GM19035 (cell line): ENCODE results near the gene IFITM2.
"Not testable (repeated sequence)": the region's sequence is repeated elsewhere in the genome, so short reads cannot be mapped to it uniquely, and the experiment has no call there.

Experiments used
- ATAC-seq: cut with Tn5 transposase; IDR thresholded peaks from one replicate; pipeline ENCODE4 v1.9.1; 2021; ENCODE audit not compliant: unreplicated experiment

The IFITM2 gene

GRCh38 chr11:281486-282161 is 26.0 kb upstream of the IFITM2 start:
- no peak for ATAC-seq

- ATAC-seq = no peak
Observed at GRCh38 chr11:282171-282570, 25.4 kb upstream of the IFITM2 start.

DNA sequence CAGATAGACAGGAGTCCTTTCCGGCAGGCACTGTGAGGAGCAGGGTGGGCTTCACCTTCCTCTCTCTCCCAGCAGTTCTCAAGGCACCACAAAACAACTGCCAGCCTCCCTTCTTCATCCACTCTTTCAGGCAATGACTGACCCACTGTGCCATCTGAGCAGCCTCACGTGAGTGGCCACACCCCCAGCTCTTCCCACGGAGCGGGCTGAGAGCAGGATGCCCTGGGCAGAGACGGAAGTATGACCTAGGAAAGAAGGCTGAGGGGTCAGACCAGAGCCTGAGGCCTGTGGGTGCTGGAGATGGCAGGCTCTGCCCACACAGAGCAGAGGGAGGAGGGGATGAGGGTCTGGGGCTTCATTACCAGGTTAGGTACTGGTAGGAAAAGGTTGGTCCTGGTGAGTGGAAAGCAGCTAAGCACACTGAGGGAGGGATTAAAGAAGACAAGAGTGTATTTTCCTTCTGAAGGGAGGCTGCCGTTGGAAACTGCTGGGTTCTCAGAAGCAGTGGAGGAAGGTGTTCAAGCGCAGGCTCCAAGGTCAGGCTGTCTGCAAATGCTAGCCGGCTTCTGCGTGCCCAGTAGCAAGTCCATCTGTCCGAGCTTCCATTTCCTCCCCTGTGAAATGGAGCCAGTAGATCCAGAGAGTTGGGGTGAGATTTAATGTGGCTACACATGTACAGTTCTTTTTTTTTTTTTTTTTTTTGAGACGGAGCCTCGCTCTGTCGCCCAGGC is 24.8 kb upstream of the IFITM2 start:
- no peak for ATAC-seq

DNA sequence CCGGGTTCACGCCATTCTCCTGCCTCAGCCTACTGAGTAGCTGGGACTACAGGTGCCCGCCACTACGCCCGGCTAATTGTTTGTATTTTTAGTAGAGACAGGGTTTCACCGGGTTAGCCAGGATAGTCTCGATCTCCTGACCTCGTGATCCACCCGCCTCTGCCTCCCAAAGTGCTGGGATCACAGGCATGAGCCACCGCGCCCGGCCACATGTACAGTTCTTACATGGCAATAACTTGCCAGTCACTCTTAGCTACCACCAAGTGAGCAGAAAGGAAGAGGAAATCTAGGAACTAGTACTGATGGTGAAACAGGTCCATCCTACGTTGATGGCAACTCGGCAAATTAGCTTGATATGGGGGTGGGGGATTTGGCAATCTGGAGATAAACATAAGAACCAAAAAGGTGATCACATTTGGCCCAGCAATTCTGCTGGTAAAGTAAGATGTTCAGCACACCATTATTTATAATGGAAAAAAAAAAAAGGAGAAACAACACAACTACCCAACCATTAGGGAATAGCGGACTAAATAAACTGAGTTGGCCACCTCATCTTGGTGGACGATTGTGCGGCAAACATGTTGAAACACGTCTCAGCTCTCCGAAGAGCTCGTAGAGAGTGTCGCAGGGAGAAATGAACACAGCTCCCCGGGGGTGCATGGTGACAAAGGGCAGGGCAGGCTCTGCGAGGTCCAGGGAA is 24.1 kb upstream of the IFITM2 start:
- ATAC-seq = no peak

DNA sequence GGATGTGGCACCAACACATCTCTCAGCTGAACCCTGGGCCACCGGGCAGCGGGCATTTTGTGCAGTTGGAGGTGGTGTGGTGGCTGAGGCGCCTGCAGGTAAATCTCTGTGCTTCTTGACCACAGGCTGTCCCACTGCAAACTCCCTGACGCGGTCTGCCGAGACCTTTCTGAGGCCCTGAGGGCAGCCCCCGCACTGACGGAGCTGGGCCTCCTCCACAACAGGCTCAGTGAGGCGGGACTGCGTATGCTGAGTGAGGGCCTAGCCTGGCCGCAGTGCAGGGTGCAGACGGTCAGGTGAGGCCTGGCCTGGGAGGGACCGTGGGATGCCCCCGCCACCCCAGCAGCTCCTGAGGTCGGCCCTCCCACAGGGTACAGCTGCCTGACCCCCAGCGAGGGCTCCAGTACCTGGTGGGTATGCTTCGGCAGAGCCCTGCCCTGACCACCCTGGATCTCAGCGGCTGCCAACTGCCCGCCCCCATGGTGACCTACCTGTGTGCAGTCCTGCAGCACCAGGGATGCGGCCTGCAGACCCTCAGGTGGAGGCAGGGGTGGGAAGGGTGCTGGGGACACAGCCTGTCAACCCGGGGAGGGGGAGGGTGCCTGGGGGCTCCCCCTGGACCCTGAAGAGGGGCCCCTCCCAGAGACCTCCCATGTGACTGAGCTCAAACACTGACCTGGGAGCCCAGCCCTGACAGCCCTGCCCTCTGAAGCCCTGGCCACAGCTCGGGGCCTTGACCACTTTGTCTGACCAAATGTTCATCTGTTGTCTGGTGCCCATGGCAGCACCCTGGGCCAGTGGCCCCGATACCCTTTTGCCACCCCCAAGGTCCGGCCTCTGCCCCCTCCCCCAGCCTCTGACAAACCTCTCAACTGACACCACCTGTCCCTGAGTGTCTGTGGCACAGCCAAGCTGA is 23.3 kb upstream of the IFITM2 start:
- no peak for ATAC-seq

DNA sequence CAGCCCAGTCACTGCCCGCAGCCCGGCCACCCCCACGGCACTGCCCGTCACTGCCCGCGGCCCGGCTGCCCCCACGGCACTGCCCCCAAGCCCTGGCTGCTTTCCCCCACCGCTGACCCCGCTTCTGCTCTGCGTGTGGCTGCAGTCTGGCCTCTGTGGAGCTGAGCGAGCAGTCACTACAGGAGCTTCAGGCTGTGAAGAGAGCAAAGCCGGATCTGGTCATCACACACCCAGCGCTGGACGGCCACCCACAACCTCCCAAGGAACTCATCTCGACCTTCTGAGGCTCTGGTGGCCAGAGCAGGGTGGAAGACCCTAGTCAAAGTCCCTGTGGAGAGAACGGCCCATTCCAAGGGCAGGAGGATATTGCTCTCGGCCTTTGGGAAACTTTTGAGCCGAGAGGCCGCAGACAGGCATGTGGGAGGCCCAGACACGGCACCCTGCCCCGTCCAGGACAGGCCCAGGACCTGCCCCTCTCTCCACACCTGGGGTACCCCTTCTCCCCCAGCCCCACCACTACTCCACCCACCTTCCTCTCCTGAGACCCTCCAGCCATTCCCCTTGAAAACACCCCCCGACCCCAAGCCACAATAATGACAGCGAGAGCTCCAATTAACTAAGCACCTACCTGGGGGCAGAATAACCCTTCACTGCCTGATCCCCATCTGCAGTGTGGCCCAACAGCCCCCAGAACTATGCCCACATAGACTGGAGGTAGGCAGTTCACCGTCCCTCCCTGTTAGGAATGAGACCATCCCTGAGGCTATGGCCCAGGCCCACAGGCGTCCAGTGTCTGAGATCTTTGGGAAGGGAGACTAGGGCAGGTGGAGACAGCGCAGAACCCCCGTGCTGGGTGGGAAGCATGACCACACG is 22.4 kb upstream of the IFITM2 start:
- no peak for ATAC-seq

GRCh38 chr11:285894-286220 is 21.8 kb upstream of the IFITM2 start:
- no peak for ATAC-seq

- not testable (repeated sequence) for ATAC-seq
Observed at GRCh38 chr11:286977-287820, 20.4 kb upstream of the IFITM2 start.

DNA sequence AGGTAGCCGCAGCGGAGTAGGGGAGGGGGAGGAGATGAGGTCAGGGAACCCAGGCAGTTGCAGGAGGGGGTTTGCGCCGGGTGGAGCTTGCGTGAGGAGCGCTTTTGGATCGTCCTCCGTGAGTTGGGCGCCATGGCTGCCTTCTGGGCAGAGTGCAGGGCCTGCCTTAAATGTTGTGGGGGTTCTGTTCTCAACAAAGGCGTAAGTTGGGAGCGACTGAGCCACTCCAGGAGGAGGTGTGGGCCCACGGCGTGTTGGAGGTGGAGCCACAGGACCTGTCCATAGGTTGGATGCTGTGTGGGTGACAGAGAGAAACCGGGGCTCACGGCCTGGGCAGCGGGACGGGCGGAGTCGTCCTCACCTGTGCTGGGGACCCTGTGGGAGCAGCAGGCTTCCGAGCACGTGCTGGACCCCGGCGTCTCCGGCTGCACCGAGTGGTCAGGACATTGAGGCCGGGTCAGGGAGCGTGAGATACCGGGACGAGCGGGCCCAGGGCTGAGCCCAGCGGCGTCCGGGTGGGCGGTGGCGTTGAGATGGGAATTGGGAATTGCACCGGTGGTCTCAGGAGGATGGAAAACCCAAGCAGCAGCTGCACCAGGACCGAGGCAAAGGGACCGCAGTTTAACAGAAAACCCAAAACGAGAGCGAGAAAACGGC is 19.7 kb upstream of the IFITM2 start:
- no peak for ATAC-seq

- peak; percentile 59 for ATAC-seq
Observed at GRCh38 chr11:288478-289397, 18.9 kb upstream of the IFITM2 start, which contains the start of gene PGGHG. PGGHG (plus strand) TSS chr11:289126; CDS start chr11:289817, 691 bp downstream.

DNA sequence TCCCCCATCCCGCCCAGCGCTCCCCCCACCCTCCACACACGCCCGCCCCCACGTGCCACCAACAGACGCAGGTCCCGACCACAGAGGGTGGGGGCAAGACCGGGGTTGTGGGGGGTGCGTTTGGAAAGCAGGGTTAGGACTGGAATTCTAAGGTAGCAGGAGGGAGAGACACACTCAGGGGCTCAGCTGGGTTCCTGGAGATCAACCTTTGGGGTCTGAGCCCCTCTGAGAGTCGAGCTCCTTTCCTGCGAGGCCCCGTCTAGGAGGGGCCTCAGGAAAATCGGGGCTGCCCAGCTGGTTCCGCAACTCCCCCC is 18.3 kb upstream of the IFITM2 start:
- no peak for ATAC-seq

GRCh38 chr11:289712-290620 is 17.6 kb upstream of the IFITM2 start:
- no peak for ATAC-seq

DNA sequence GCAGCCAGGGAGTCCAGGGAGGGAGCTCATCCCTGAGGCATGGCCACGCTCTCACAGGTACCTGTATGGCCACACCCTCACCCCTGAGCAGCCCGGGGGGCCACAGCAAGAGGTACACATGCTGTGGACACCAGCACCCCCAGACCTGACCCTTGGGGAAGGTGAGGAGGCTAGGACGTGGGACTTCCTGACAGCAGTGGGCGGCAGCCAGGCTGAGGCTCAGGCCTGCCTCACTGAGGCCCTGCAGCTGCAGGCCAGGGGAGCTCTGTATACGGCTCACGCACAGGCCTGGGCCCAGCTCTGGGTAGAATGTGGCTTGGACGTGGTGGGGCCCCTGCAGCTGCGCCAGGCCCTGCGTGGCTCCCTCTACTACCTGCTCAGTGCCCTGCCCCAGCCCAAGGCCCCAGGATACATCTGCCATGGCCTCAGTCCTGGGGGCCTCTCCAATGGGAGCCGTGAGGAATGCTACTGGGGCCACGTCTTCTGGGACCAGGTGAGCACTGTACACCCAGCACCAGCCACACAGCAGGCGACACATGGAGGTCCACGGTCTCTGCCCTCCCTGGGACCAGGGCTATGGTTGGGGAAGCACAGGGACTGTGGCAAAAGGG is 16.9 kb upstream of the IFITM2 start:
- ATAC-seq = no peak

GRCh38 chr11:291281-292210 is 16.1 kb upstream of the IFITM2 start:
- no peak for ATAC-seq
